ENCODE measurements around the gene GPR139. TPM values are rescaled to one million over a fixed set of nuclear protein-coding genes. Genes with fewer than 3 reads are reported as not detected.

The GPR139 gene
- total RNA-seq (not detected), polyA plus RNA-seq (not detected)

DNA sequence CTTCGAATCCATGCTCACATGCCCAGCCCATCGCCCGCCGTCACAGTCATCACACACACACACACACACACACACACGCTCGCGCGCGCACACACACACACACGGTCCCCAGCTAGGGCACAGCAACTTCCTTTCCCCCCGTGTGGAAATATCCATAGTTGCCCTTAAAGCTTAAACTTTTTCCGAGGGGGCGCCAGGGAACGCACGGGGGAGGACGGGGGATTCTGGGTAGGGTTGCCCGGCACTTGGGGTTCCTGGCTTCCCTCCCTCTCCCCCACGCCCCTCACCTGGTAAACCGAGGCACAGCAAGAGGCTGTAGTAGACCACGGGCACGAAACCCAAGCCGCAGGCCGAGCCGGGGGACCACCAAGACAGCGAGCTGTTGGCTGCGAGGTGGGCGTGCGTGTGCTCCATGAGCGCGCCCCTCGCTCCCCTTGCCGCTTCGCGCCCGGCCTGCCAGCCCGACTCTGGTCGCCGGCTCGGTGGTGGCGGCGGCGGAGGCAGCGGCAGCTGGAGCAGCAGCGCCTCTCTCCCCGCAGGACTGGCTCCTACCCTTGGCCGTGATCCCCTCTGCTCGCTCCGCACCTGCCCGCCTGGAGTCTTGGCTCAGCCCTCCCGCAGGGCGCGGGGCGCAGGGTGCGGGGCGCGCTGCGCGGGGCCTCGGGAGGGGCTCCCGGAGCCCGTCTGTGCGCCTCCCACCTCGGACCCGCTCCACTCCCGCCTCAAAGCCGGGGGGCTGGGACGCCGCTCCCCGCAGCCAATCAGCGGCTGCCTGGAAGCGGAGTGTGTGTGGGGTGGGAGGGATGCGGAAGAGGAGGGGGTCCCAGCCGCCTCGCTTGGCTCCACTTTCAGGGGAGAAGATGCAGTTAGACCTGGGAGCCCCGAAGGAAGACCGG, at the start of gene GPR139:
GPR139 (minus strand) TSS at position 688 of the 896 bp plus-strand sequence; CDS start at position 414, 274 bp downstream.
- H3K9me3 Mint-ChIP-seq: peaks cover 6 to 8% (median 7%) of the 10 kb centered on the region in 5 donors
- DNase-seq: no peak
- Histone ChIP-seq H3K4me3 (ENCODE audit: low read length) (no peak within 1 kb of the TSS), H3K36me3 (ENCODE audit: insufficient read depth, low read length) (no peaks in the 10 kb centered on the region), H3K27me3 (ENCODE audit: insufficient read depth, low read length, poor library complexity, severe bottlenecking) (peaks cover 6% of the 10 kb centered on the region), H3K9me3 (ENCODE audit: low read length) (no peaks in the 10 kb centered on the region), H3K4me1 (ENCODE audit: insufficient read depth, low read length) (no peaks in the 10 kb centered on the region), H3K27ac (ENCODE audit: low read depth, low read length) (no peak within 1 kb of the TSS)
- POLR2A ChIA-PET: no interaction called here
- no peak within 1 kb of the TSS for H3K27ac Mint-ChIP-seq
- CTCF ChIA-PET: no interaction called here
- no peak within 1 kb of the TSS for H3K4me3 Mint-ChIP-seq
- peaks cover 19 to 34% of the 10 kb centered on the region in 2 donors for H3K27me3 Mint-ChIP-seq
- no peaks in the 10 kb centered on the region for H3K4me1 Mint-ChIP-seq
- H3K36me3 Mint-ChIP-seq: no peaks in the 10 kb centered on the region

GRCh38 chr16:20122011-20122410, 48.3 kb upstream of the GPR139 start:
- Histone ChIP-seq H3K9me3 (ENCODE audit: low read length) (no peaks in the 10 kb centered on the region), H3K4me1 (ENCODE audit: insufficient read depth, low read length) (no peaks in the 10 kb centered on the region), H3K27ac (ENCODE audit: low read depth, low read length) (no peak overlapping the region), H3K27me3 (ENCODE audit: insufficient read depth, low read length, poor library complexity, severe bottlenecking) (no peaks in the 10 kb centered on the region), H3K36me3 (ENCODE audit: insufficient read depth, low read length) (no peaks in the 10 kb centered on the region), H3K4me3 (ENCODE audit: low read length) (no peak overlapping the region)
- DNase-seq: no peak
- CTCF ChIA-PET: no interaction called here
- Mint-ChIP-seq H3K4me1 (no peaks in the 10 kb centered on the region), H3K27me3 (peaks cover 0 to 2% of the 10 kb centered on the region in 2 donors), H3K27ac (no peak overlapping the region), H3K4me3 (no peak overlapping the region), H3K9me3 (peaks cover 12 to 21% (median 13%) of the 10 kb centered on the region in 5 donors), H3K36me3 (peaks cover 0 to 5% (median 0%) of the 10 kb centered on the region in 3 donors)
- POLR2A ChIA-PET: no interaction called here

DNA sequence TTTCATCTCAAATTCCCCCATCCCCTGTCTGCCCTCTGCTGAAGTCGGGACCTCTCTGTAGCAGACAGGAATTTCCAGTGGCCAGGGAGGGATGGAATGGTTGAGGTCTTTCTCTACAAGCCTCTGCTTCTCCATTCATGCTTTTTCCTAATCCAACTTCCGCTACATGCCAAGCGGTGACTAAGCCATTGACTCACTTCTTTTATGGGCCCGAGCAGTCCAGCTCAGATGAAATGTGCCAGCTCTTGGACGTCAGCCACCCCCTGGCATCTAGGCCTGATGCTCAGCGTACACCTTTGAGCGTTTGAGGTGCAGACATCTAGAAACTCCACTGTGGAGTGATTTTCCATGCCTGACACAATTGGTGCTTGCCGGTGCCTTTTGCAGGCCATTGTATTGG, 40.7 kb upstream of the GPR139 start:
- Mint-ChIP-seq H3K36me3 (no peaks in the 10 kb centered on the region), H3K4me3 (no peak overlapping the region), H3K4me1 (no peaks in the 10 kb centered on the region), H3K27ac (no peak overlapping the region), H3K27me3 (peaks cover 4% of the 10 kb centered on the region in 2 donors), H3K9me3 (peaks cover 0 to 2% (median 0%) of the 10 kb centered on the region in 5 donors)
- CTCF ChIA-PET: no interaction called here
- Histone ChIP-seq H3K4me3 (ENCODE audit: low read length) (no peak overlapping the region), H3K27me3 (ENCODE audit: insufficient read depth, low read length, poor library complexity, severe bottlenecking) (no peaks in the 10 kb centered on the region), H3K36me3 (ENCODE audit: insufficient read depth, low read length) (no peaks in the 10 kb centered on the region), H3K9me3 (ENCODE audit: low read length) (no peaks in the 10 kb centered on the region), H3K4me1 (ENCODE audit: insufficient read depth, low read length) (no peaks in the 10 kb centered on the region), H3K27ac (ENCODE audit: low read depth, low read length) (no peak overlapping the region)
- DNase-seq: no peak
- POLR2A ChIA-PET: no interaction called here

GRCh38 chr16:20111143-20111542, 37.5 kb upstream of the GPR139 start:
- Histone ChIP-seq H3K4me1 (ENCODE audit: insufficient read depth, low read length) (no peaks in the 10 kb centered on the region), H3K9me3 (ENCODE audit: low read length) (no peaks in the 10 kb centered on the region), H3K27me3 (ENCODE audit: insufficient read depth, low read length, poor library complexity, severe bottlenecking) (no peaks in the 10 kb centered on the region), H3K36me3 (ENCODE audit: insufficient read depth, low read length) (no peaks in the 10 kb centered on the region), H3K4me3 (ENCODE audit: low read length) (no peak overlapping the region), H3K27ac (ENCODE audit: low read depth, low read length) (no peak overlapping the region)
- Mint-ChIP-seq H3K36me3 (no peaks in the 10 kb centered on the region), H3K27me3 (peaks cover under 1 to 4% of the 10 kb centered on the region in 2 donors), H3K9me3 (peaks cover 0 to 3% (median 0%) of the 10 kb centered on the region in 5 donors), H3K27ac (no peak overlapping the region), H3K4me1 (no peaks in the 10 kb centered on the region), H3K4me3 (no peak overlapping the region)
- POLR2A ChIA-PET: no interaction called here
- CTCF ChIA-PET: no interaction called here
- DNase-seq: no peak

GRCh38 chr16:20107083-20107482, 33.4 kb upstream of the GPR139 start:
- Mint-ChIP-seq H3K27ac (no peak overlapping the region), H3K36me3 (no peaks in the 10 kb centered on the region), H3K4me3 (no peak overlapping the region), H3K4me1 (no peaks in the 10 kb centered on the region), H3K9me3 (peaks cover 0 to 3% (median 0%) of the 10 kb centered on the region in 5 donors), H3K27me3 (peaks cover 1 to 4% of the 10 kb centered on the region in 2 donors)
- Histone ChIP-seq H3K4me1 (ENCODE audit: insufficient read depth, low read length) (no peaks in the 10 kb centered on the region), H3K27ac (ENCODE audit: low read depth, low read length) (no peak overlapping the region), H3K9me3 (ENCODE audit: low read length) (no peaks in the 10 kb centered on the region), H3K27me3 (ENCODE audit: insufficient read depth, low read length, poor library complexity, severe bottlenecking) (no peaks in the 10 kb centered on the region), H3K4me3 (ENCODE audit: low read length) (no peak overlapping the region), H3K36me3 (ENCODE audit: insufficient read depth, low read length) (no peaks in the 10 kb centered on the region)
- POLR2A ChIA-PET: no interaction called here
- CTCF ChIA-PET: no interaction called here
- DNase-seq: no peak

GRCh38 chr16:20104563-20105183, 31.0 kb upstream of the GPR139 start:
- H3K27me3 Mint-ChIP-seq: peaks cover 0 to 4% of the 10 kb centered on the region in 2 donors
- Histone ChIP-seq H3K27me3 (ENCODE audit: insufficient read depth, low read length, poor library complexity, severe bottlenecking) (no peaks in the 10 kb centered on the region), H3K4me3 (ENCODE audit: low read length) (no peak overlapping the region), H3K27ac (ENCODE audit: low read depth, low read length) (no peak overlapping the region), H3K9me3 (ENCODE audit: low read length) (no peaks in the 10 kb centered on the region), H3K4me1 (ENCODE audit: insufficient read depth, low read length) (no peaks in the 10 kb centered on the region), H3K36me3 (ENCODE audit: insufficient read depth, low read length) (no peaks in the 10 kb centered on the region)
- no peak overlapping the region for H3K4me3 Mint-ChIP-seq
- ChIA-PET CTCF (no interaction called here), POLR2A (no interaction called here)
- peaks cover 0 to 4% (median 0%) of the 10 kb centered on the region in 5 donors for H3K9me3 Mint-ChIP-seq
- no peaks in the 10 kb centered on the region for H3K36me3 Mint-ChIP-seq
- no peak for DNase-seq
- H3K27ac Mint-ChIP-seq: no peak overlapping the region
- H3K4me1 Mint-ChIP-seq: no peaks in the 10 kb centered on the region

- Histone ChIP-seq H3K27me3 (ENCODE audit: insufficient read depth, low read length, poor library complexity, severe bottlenecking) (no peaks in the 10 kb centered on the region), H3K27ac (ENCODE audit: low read depth, low read length) (no peak overlapping the region), H3K4me3 (ENCODE audit: low read length) (no peak overlapping the region), H3K9me3 (ENCODE audit: low read length) (no peaks in the 10 kb centered on the region), H3K36me3 (ENCODE audit: insufficient read depth, low read length) (no peaks in the 10 kb centered on the region), H3K4me1 (ENCODE audit: insufficient read depth, low read length) (no peaks in the 10 kb centered on the region)
- ChIA-PET CTCF (no interaction called here), POLR2A (no interaction called here)
- Mint-ChIP-seq H3K9me3 (peaks cover 0 to 2% (median 0%) of the 10 kb centered on the region in 5 donors), H3K36me3 (no peaks in the 10 kb centered on the region), H3K4me1 (no peaks in the 10 kb centered on the region), H3K4me3 (no peak overlapping the region), H3K27ac (no peak overlapping the region), H3K27me3 (peaks cover 0 to 6% of the 10 kb centered on the region in 2 donors)
- DNase-seq: no peak
Measured at GRCh38 chr16:20102521-20102920, 28.8 kb upstream of the GPR139 start.

DNA sequence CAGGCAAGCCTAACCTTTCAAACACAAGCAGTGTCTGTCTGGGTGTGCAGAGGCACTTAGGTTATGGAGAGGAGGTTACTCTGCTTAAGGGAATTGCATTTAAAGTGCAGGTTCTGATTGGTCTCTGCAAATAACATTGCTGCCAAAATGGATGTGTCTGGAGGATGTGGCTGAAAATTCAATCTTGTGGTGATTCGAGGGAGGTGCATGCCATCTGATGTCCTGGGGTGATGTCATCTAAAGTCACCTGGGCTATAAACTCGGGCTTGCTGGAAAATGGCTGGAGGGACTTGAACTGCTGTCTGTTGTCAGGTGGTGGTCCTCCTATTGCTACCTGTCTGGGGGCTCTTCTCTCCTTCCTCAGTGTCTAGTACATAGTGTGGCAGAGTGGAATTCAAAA, 28.3 kb upstream of the GPR139 start:
- Histone ChIP-seq H3K27me3 (ENCODE audit: insufficient read depth, low read length, poor library complexity, severe bottlenecking) (no peaks in the 10 kb centered on the region), H3K27ac (ENCODE audit: low read depth, low read length) (no peak overlapping the region), H3K36me3 (ENCODE audit: insufficient read depth, low read length) (no peaks in the 10 kb centered on the region), H3K9me3 (ENCODE audit: low read length) (no peaks in the 10 kb centered on the region), H3K4me1 (ENCODE audit: insufficient read depth, low read length) (no peaks in the 10 kb centered on the region), H3K4me3 (ENCODE audit: low read length) (no peak overlapping the region)
- no peaks in the 10 kb centered on the region for H3K4me1 Mint-ChIP-seq
- peaks cover 0 to 6% of the 10 kb centered on the region in 2 donors for H3K27me3 Mint-ChIP-seq
- no peaks in the 10 kb centered on the region for H3K36me3 Mint-ChIP-seq
- DNase-seq: no peak
- ChIA-PET POLR2A (no interaction called here), CTCF (no interaction called here)
- no peak overlapping the region for H3K4me3 Mint-ChIP-seq
- H3K27ac Mint-ChIP-seq: no peak overlapping the region
- H3K9me3 Mint-ChIP-seq: peaks cover 0 to 2% (median 0%) of the 10 kb centered on the region in 5 donors
